Endodermal cell (in vitro differentiated cells): ENCODE results near the gene DNAJB4. TPM values are rescaled to one million over a fixed set of nuclear protein-coding genes. Genes with fewer than 3 reads are reported as not detected.
"Not testable (repeated sequence)": the region's sequence is repeated elsewhere in the genome, so short reads cannot be mapped to it uniquely, and the experiment has no call there.

Source experiments
- DNase-seq: peaks from one replicate; pipeline ENCODE4 v3.0.0-alpha.2; 2017
- H3K27ac ChIP-seq: 2 replicates; pipeline ENCODE4 v1.5.1; 2013; ENCODE audit warnings: mild to moderate bottlenecking, low read depth, low read length, moderate library complexity
- H3K27me3 ChIP-seq: 2 replicates; pipeline ENCODE4 v1.6.1; 2013; ENCODE audit warnings: mild to moderate bottlenecking, low read length, moderate library complexity; ENCODE audit not compliant: insufficient read depth, control insufficient read depth, poor library complexity, severe bottlenecking
- H3K36me3 ChIP-seq: 2 replicates; pipeline ENCODE4 v1.7.0; 2013; ENCODE audit warnings: mild to moderate bottlenecking, low read length, moderate library complexity; ENCODE audit not compliant: control insufficient read depth, insufficient read depth
- H3K4me1 ChIP-seq: one replicate; pipeline ENCODE4 v1.7.0; 2013; ENCODE audit warnings: low read length; ENCODE audit not compliant: control insufficient read depth, insufficient read depth
- H3K4me3 ChIP-seq: 2 replicates; pipeline ENCODE4 v1.5.1; 2013; ENCODE audit warnings: mild to moderate bottlenecking, low read length, moderate library complexity
- H3K9ac ChIP-seq: 2 replicates; pipeline ENCODE4 v1.6.1; 2013; ENCODE audit warnings: mild to moderate bottlenecking, low read length, moderate library complexity; ENCODE audit not compliant: poor library complexity, severe bottlenecking; ENCODE audit errors: extremely low read depth
- H3K9me3 ChIP-seq: 2 replicates; pipeline ENCODE4 v1.6.1; 2013; ENCODE audit warnings: mild to moderate bottlenecking, low read length, moderate library complexity; ENCODE audit not compliant: control insufficient read depth
- H3K27ac Mint-ChIP-seq: 2 replicates; pipeline ENCODE4 v1.8.0; 2020; ENCODE audit warnings: mixed read lengths
- H3K27me3 Mint-ChIP-seq: 2 replicates; pipeline ENCODE4 v1.8.0; 2021; ENCODE audit warnings: mild to moderate bottlenecking, mixed read lengths; ENCODE audit not compliant: insufficient read depth
- H3K36me3 Mint-ChIP-seq: 2 replicates; pipeline ENCODE4 v1.8.0; 2020; ENCODE audit warnings: low read depth, mixed read lengths
- H3K4me1 Mint-ChIP-seq: 2 replicates; pipeline ENCODE4 v1.8.0; 2020; ENCODE audit warnings: mixed read lengths
- H3K4me3 Mint-ChIP-seq: 2 replicates; pipeline ENCODE4 v1.8.0; 2020; ENCODE audit warnings: mild to moderate bottlenecking, moderate library complexity, mixed read lengths
- H3K9me3 Mint-ChIP-seq: 2 replicates; pipeline ENCODE4 v1.8.0; 2020; ENCODE audit warnings: mild to moderate bottlenecking, mixed read lengths
- WGBS, 2 experiments: methylation state at CpG; one replicate each; pipeline versions ENCODE4 v1.1.5 to v1.1.7; 2013; ENCODE audit warnings: missing lambda C conversion rate in 2 of 2, mixed read lengths in 1 of 2; ENCODE audit not compliant: insufficient coverage in 1 of 2, insufficient read length in 1 of 2; 5-methylcytosine and 5-hydroxymethylcytosine counted together
- total RNA-seq, 2 donors: library from RNA; stranded (reverse); fragmentation: NEBNext Ultra II Directional in 1 of 2; extraction: Animal tissue kit (Norgen Biotek cat#: 25700) in 1 of 2; gene quantifications; 2 replicates in 1 of 2; 3 replicates in 1 of 2; pipeline ENCODE4 v1.2.1, GENCODE V29; 2021
- TF ChIP-seq, protein P1 (sequence below): fragments of 200-600 bp; sonication (generic); conservative IDR thresholded peaks from 2 replicates; pipeline ENCODE4 v1.5.0; 2021; ENCODE audit warnings: antibody characterized with exemption, mild to moderate bottlenecking

The DNAJB4 gene
- total RNA-seq, 2 donors from 2014 or later: 16.4 to 38.4 TPM

DNA sequence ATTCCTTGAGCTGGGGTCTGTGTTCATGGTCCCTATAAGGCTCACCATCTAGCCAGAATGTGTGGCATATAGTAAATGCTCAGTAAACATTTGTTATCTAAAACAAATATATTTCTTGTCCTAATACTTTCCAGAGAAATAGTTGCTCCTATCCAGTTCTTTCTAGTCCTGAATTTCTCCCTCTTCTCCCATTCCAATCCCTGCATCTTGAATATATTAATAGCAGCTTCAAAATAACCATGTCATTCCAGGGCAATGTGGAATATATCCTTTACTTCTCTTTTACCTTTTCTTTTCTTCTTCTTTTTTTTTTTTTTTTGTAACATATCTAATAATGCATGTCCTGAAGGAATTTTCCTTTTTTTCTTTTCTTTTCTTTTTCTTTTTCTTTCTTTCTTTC, 10.4 kb downstream of the DNAJB4 start:
- Mint-ChIP-seq H3K4me1 (no peaks in the 10 kb centered on the region), H3K9me3 (no peaks in the 10 kb centered on the region), H3K36me3 (peaks cover 3% of the 10 kb centered on the region), H3K27ac (no peak overlapping the region), H3K27me3 (no peaks in the 10 kb centered on the region), H3K4me3 (no peak overlapping the region)
- Histone ChIP-seq H3K36me3 (peaks cover 5% of the 10 kb centered on the region), H3K9me3 (no peaks in the 10 kb centered on the region), H3K4me1 (no peaks in the 10 kb centered on the region), H3K9ac (no peak overlapping the region), H3K27me3 (no peaks in the 10 kb centered on the region), H3K27ac (no peak overlapping the region), H3K4me3 (no peak overlapping the region)
- TF ChIP-seq, protein P1, sequence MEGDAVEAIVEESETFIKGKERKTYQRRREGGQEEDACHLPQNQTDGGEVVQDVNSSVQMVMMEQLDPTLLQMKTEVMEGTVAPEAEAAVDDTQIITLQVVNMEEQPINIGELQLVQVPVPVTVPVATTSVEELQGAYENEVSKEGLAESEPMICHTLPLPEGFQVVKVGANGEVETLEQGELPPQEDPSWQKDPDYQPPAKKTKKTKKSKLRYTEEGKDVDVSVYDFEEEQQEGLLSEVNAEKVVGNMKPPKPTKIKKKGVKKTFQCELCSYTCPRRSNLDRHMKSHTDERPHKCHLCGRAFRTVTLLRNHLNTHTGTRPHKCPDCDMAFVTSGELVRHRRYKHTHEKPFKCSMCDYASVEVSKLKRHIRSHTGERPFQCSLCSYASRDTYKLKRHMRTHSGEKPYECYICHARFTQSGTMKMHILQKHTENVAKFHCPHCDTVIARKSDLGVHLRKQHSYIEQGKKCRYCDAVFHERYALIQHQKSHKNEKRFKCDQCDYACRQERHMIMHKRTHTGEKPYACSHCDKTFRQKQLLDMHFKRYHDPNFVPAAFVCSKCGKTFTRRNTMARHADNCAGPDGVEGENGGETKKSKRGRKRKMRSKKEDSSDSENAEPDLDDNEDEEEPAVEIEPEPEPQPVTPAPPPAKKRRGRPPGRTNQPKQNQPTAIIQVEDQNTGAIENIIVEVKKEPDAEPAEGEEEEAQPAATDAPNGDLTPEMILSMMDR: no peak
- no peak for DNase-seq

DNA sequence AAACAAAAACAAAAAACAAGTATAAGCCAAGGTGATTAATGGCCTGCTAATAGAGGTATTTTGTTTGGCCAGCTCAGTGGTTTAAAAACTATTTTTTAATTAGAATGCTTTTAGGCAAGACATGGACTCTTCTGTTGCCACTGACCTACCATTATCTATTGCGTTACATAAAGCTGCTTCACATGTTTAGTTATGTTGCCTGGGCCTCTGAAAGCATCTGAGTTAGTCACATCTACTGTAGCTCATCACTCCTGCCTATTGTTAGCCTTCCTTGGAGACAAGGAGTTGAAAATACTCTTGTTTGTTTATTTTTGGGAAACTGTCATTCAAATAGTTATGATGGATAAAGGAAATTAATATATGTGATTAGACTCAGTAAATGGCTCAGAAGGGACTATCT, 14.3 kb downstream of the DNAJB4 start:
- H3K4me1 ChIP-seq: no peaks in the 10 kb centered on the region
- TF ChIP-seq, protein P1: no peak
- 94 to 100% methylated on average over 1 of the region's 1 CpG for WGBS, 2 experiments
- no peaks in the 10 kb centered on the region for H3K27me3 ChIP-seq
- Mint-ChIP-seq H3K27me3 (no peaks in the 10 kb centered on the region), H3K36me3 (peaks cover 3% of the 10 kb centered on the region), H3K4me3 (no peak overlapping the region), H3K27ac (no peak overlapping the region), H3K4me1 (no peaks in the 10 kb centered on the region), H3K9me3 (peaks cover 6% of the 10 kb centered on the region)
- H3K9me3 ChIP-seq: no peaks in the 10 kb centered on the region
- no peak overlapping the region for H3K9ac ChIP-seq
- peaks cover 5% of the 10 kb centered on the region for H3K36me3 ChIP-seq
- DNase-seq: no peak
- no peak overlapping the region for H3K27ac ChIP-seq
- H3K4me3 ChIP-seq: no peak overlapping the region

GRCh38 chr1:78021134-78021533, 16.4 kb downstream of the DNAJB4 start:
- not testable (repeated sequence) for H3K27me3 Mint-ChIP-seq
- WGBS, 2 experiments: 89 to 90% methylated on average over 2 to 4 of the region's 4 CpGs

GRCh38 chr1:78029793-78030192, 25.1 kb downstream of the DNAJB4 start:
- H3K27ac Mint-ChIP-seq: no peak overlapping the region
- 85% methylated on average over 4 of the region's 4 CpGs; no CpG with 5 or more reads in 1 of the 2 experiments for WGBS, 2 experiments

More at GRCh38 chr1:78021134-78021533, 16.4 kb downstream of the DNAJB4 start:
- not testable (repeated sequence) for H3K9me3 ChIP-seq, H3K9me3 Mint-ChIP-seq, H3K4me3 ChIP-seq, H3K36me3 ChIP-seq, H3K27ac Mint-ChIP-seq, H3K9ac ChIP-seq, H3K27me3 ChIP-seq, H3K4me1 Mint-ChIP-seq, H3K27ac ChIP-seq, H3K4me3 Mint-ChIP-seq, H3K4me1 ChIP-seq, H3K36me3 Mint-ChIP-seq, DNase-seq

More at GRCh38 chr1:78029793-78030192, 25.1 kb downstream of the DNAJB4 start:
- H3K9ac ChIP-seq: no peak overlapping the region
- H3K4me3 ChIP-seq: no peak overlapping the region
- H3K36me3 ChIP-seq: no peaks in the 10 kb centered on the region
- TF ChIP-seq, protein P1: no peak
- H3K36me3 Mint-ChIP-seq: no peaks in the 10 kb centered on the region
- H3K4me1 ChIP-seq: no peaks in the 10 kb centered on the region
- H3K9me3 Mint-ChIP-seq: no peaks in the 10 kb centered on the region
- no peaks in the 10 kb centered on the region for H3K27me3 Mint-ChIP-seq
- H3K4me3 Mint-ChIP-seq: no peak overlapping the region
- H3K27me3 ChIP-seq: no peaks in the 10 kb centered on the region
- no peak overlapping the region for H3K27ac ChIP-seq
- H3K9me3 ChIP-seq: no peaks in the 10 kb centered on the region
- no peak for DNase-seq
- H3K4me1 Mint-ChIP-seq: no peaks in the 10 kb centered on the region
